Osteoblast (primary cell): Measurements from ENCODE around the gene RHOA. TPM values are rescaled to one million over a fixed set of nuclear protein-coding genes. Genes with fewer than 3 reads are reported as not detected.
A peak's percentile ranks its signal among the peaks of the same experiment; 100 is the strongest.
"Not testable (repeated sequence)": the region's sequence is repeated elsewhere in the genome, so short reads cannot be mapped to it uniquely, and the experiment has no call there.

Experiments
- DNase-seq: peaks from one replicate; pipeline ENCODE4 v3.0.0; 2011; ENCODE audit warnings: low spot score, mixed read lengths; ENCODE audit not compliant: insufficient read length; ENCODE audit errors: missing footprints
- H2AFZ ChIP-seq: 2 replicates; pipeline ENCODE4 v1.6.0; 2011; ENCODE audit warnings: mild to moderate bottlenecking, low read length
- H3K27ac ChIP-seq: 2 replicates; pipeline ENCODE4 v1.5.1; 2011; ENCODE audit warnings: mild to moderate bottlenecking, low read depth, low read length, moderate library complexity
- H3K27me3 ChIP-seq: 2 replicates; pipeline ENCODE4 v1.6.0; 2012; ENCODE audit warnings: mild to moderate bottlenecking, control low read depth, inconsistent platforms, low read length, moderate library complexity; ENCODE audit not compliant: insufficient read depth
- H3K36me3 ChIP-seq: 2 replicates; pipeline ENCODE4 v1.5.1; 2011; ENCODE audit warnings: mild to moderate bottlenecking, low read length, control low read depth, moderate library complexity; ENCODE audit not compliant: insufficient read depth
- H3K4me1 ChIP-seq: 2 replicates; pipeline ENCODE4 v1.5.1; 2011; ENCODE audit warnings: mild to moderate bottlenecking, low read length, control low read depth, moderate library complexity; ENCODE audit not compliant: insufficient read depth
- H3K4me2 ChIP-seq: 2 replicates; pipeline ENCODE4 v1.6.0; 2011; ENCODE audit warnings: mild to moderate bottlenecking, low read length; ENCODE audit not compliant: insufficient read depth
- H3K4me3 ChIP-seq: fragments of 200-600 bp; sonication (generic); 3 replicates; pipeline ENCODE4 v1.5.1; 2012; ENCODE audit warnings: mild to moderate bottlenecking, low read length, inconsistent platforms; ENCODE audit not compliant: insufficient read depth
- H3K79me2 ChIP-seq: 2 replicates; pipeline ENCODE4 v1.6.0; 2012; ENCODE audit warnings: mild to moderate bottlenecking, low read length, control low read depth, inconsistent platforms; ENCODE audit not compliant: insufficient read depth
- H3K9me3 ChIP-seq: 2 replicates; pipeline ENCODE4 v1.5.1; 2011; ENCODE audit warnings: low read depth, low read length, control low read depth
- H4K20me1 ChIP-seq: 2 replicates; pipeline ENCODE4 v1.6.0; 2012; ENCODE audit warnings: mild to moderate bottlenecking, low read length, control low read depth; ENCODE audit not compliant: insufficient read depth
- CTCF ChIP-seq: IDR thresholded peaks from 2 replicates; pipeline ENCODE4 v1.5.1; 2011; ENCODE audit warnings: mild to moderate bottlenecking, low read depth, low read length, moderate library complexity; ENCODE audit errors: extremely low read depth
- total RNA-seq: library from RNA; depleted of rRNA; stranded (reverse); fragments of >200 nt; gene quantifications from 2 replicates; pipeline ENCODE4 v1.2.3, GENCODE V29; 2012

Gene RHOA
- total RNA-seq, 1 donor: 899 TPM

DNA sequence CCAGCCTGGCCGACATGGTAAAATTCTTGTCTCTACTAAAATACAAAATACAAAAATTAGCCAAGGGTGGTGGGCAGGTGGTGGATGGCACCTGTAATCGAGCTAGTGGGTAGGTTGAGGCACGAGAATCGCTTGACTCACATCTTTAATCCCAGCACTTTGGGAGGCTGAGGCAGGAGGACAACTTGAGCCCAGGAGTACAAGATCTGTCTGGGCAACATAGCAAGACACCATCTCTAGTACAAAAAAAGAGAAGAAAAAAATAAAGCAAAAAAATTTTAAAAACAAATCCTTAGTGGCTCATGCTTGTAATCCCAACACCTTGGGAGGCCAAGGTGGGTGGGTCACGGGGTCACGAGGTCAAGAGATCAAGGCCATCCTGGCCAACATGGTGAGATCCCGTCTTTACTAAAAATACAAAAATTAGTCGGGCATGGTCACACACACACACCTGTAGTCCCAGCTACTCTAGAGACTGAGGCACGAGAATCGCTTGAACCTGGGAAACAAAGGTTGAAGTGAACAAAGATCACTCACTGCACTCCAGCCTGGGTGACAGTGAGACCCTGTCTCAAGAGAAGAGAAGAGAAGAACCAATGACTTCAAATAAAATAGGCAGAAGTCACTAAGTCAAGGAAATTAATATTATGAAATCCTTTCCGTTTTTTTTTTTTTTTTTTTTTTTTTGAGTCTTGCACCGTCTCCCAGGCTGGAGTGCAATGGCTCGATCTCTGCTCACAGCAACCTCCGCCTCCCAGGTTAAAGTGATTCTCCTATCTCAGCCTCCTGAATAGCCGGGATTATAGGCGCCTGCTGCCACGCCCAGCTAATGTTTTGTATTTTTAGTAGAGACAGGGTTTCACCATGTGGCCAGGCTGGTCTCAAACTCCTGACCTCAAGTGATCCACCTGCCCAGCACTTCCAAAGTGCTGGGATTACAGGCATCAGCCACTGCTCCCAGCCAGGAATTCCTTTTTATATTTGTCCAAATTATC, 4.9 kb downstream of the RHOA start:
- H3K4me1 ChIP-seq: peaks cover 23% of the 10 kb centered on the region
- peaks cover 99% of the 10 kb centered on the region for H3K79me2 ChIP-seq
- H3K36me3 ChIP-seq: peaks cover 16% of the 10 kb centered on the region
- H3K4me2 ChIP-seq: peak overlapping the region; percentile 50
- peak overlapping the region; percentile 32 for H3K27ac ChIP-seq
- H3K4me3 ChIP-seq: no peak overlapping the region
- peaks cover 76% of the 10 kb centered on the region for H4K20me1 ChIP-seq
- H3K27me3 ChIP-seq: no peaks in the 10 kb centered on the region
- no peak for DNase-seq
- no peak overlapping the region for H2AFZ ChIP-seq
- H3K9me3 ChIP-seq: no peaks in the 10 kb centered on the region
- TF ChIP-seq CTCF: no peak

DNA sequence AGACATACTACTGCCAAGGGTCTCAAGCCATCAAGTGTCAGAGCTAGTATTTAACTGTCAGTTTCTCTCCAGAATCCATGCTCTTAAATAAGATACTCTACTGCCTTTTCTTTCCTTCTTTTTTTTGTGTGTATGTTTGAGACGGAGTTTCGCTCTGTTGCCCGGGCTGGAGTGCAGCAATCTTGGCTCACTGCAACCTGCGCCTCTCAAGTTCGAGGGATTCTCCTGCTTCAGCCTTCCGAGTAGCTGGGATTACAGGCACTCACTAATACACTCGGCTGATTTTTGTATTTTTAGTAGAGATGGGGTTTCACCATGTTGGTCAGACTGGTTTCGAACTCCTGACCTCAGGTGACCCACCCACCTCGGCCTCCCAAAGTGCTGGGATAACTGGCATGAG, 6.2 kb downstream of the RHOA start:
- Histone ChIP-seq H3K79me2 (peaks cover 98% of the 10 kb centered on the region), H3K36me3 (peaks cover 16% of the 10 kb centered on the region), H3K27ac (peak overlapping the region; percentile 10), H4K20me1 (peaks cover 82% of the 10 kb centered on the region), H3K4me1 (peaks cover 23% of the 10 kb centered on the region), H3K4me2 (peak overlapping the region; percentile 50)
- not testable (repeated sequence) for H3K27me3 ChIP-seq, H3K9me3 ChIP-seq, H2AFZ ChIP-seq, H3K4me3 ChIP-seq, DNase-seq

DNA sequence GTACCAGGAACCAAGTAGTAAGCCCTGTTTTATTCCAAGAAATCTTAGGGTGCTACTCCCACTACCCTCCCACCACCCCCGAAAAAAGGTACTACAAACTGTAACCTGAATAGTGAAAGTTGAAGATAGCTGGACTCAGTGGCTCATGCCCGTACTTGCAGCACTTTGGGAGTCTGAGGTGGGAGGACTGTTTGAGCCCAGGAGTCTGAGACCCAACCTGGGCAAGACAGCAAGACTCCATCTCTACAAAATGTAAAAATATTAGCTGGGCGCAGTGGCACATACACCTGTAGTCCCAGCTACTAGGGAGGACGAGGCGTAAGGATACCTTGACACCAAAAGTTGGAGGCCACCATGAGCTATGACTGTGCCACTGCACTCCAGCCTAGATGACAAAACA, 7.9 kb downstream of the RHOA start:
- no peak for TF ChIP-seq CTCF
- Histone ChIP-seq H4K20me1 (peaks cover 80% of the 10 kb centered on the region), H3K36me3 (peaks cover 19% of the 10 kb centered on the region), H3K27me3 (no peaks in the 10 kb centered on the region), H3K4me1 (peaks cover 17% of the 10 kb centered on the region), H3K9me3 (no peaks in the 10 kb centered on the region), H2AFZ (no peak overlapping the region), H3K4me3 (no peak overlapping the region), H3K27ac (no peak overlapping the region), H3K79me2 (peaks cover 97% of the 10 kb centered on the region), H3K4me2 (no peak overlapping the region)
- DNase-seq: no peak

GRCh38 chr3:49401766-49402165, 10.0 kb downstream of the RHOA start:
- H3K79me2 ChIP-seq: peaks cover 97% of the 10 kb centered on the region
- H2AFZ ChIP-seq: no peak overlapping the region
- DNase-seq: no peak
- no peaks in the 10 kb centered on the region for H3K9me3 ChIP-seq
- H3K4me3 ChIP-seq: no peak overlapping the region
- H3K4me1 ChIP-seq: peaks cover 18% of the 10 kb centered on the region
- no peak overlapping the region for H3K4me2 ChIP-seq
- H4K20me1 ChIP-seq: peaks cover 80% of the 10 kb centered on the region
- TF ChIP-seq CTCF: no peak
- H3K27me3 ChIP-seq: no peaks in the 10 kb centered on the region
- H3K27ac ChIP-seq: no peak overlapping the region
- peaks cover 34% of the 10 kb centered on the region for H3K36me3 ChIP-seq
